Loucy (cell line): ENCODE data around the gene NDUFB7.

Experiments
- CTCF ChIP-seq: fragments of 200-600 bp; sonication (generic); conservative IDR thresholded peaks from 2 replicates; pipeline ENCODE4 v1.5.1; 2014; ENCODE audit warnings: mild to moderate bottlenecking, antibody characterized with exemption, low read length
- EZH2phosphoT487 ChIP-seq: fragments of 200-600 bp; IDR thresholded peaks from 2 replicates; pipeline ENCODE4 v1.6.1; 2018; ENCODE audit warnings: antibody characterized with exemption, mild to moderate bottlenecking, moderate library complexity, borderline replicate concordance

GRCh38 chr19:14554382-14554812 is 17.5 kb downstream of the NDUFB7 start:
- TF ChIP-seq CTCF (no peak), EZH2phosphoT487 (no peak)
